Measurements from ENCODE around the gene THSD7B. TPM values are rescaled to one million over a fixed set of nuclear protein-coding genes. Genes with fewer than 3 reads are reported as not detected.

Gene THSD7B
- total RNA-seq, 2 donors from 2014 or later: not detected

- DNase-seq (ENCODE audit: low spot score in 2 of 2): no peak
- no peak for ATAC-seq
- no peak overlapping the region for H3K27ac Mint-ChIP-seq
- H3K9me3 Mint-ChIP-seq: peaks cover 5 to 7% of the 10 kb centered on the region in 2 donors
- no peaks in the 10 kb centered on the region for H3K36me3 Mint-ChIP-seq
Measured at GRCh38 chr2:136894007-136894634, 128.8 kb downstream of the THSD7B start.

- Mint-ChIP-seq H3K27ac (no peak overlapping the region), H3K9me3 (no peaks in the 10 kb centered on the region), H3K36me3 (no peaks in the 10 kb centered on the region)
- ATAC-seq: no peak
- no peak for DNase-seq (ENCODE audit: low spot score in 2 of 2)
Measured at GRCh38 chr2:136901732-136902131, 136.4 kb downstream of the THSD7B start.

GRCh38 chr2:136905779-136906178, 140.4 kb downstream of the THSD7B start:
- H3K36me3 Mint-ChIP-seq: no peaks in the 10 kb centered on the region
- H3K27ac Mint-ChIP-seq: no peak overlapping the region
- H3K9me3 Mint-ChIP-seq: peaks cover 0 to 4% of the 10 kb centered on the region in 2 donors
- no peak for ATAC-seq
- DNase-seq (ENCODE audit: low spot score in 2 of 2): no peak

GRCh38 chr2:136909777-136910176, 144.4 kb downstream of the THSD7B start:
- Mint-ChIP-seq H3K36me3 (no peaks in the 10 kb centered on the region), H3K9me3 (peaks cover 5 to 9% of the 10 kb centered on the region in 2 donors), H3K27ac (no peak overlapping the region)
- ATAC-seq (no peak), DNase-seq (ENCODE audit: low spot score in 2 of 2) (no peak)

- H3K9me3 Mint-ChIP-seq: peaks cover 5% of the 10 kb centered on the region in 2 donors
- H3K27ac Mint-ChIP-seq: no peak overlapping the region
- DNase-seq (ENCODE audit: low spot score in 2 of 2): no peak
- H3K36me3 Mint-ChIP-seq: no peaks in the 10 kb centered on the region
- ATAC-seq: no peak
Measured at GRCh38 chr2:136916131-136916530, 150.8 kb downstream of the THSD7B start.

GRCh38 chr2:136917411-136917881, 152.1 kb downstream of the THSD7B start:
- no peaks in the 10 kb centered on the region for H3K9me3 Mint-ChIP-seq
- DNase-seq (ENCODE audit: low spot score in 2 of 2) (no peak), ATAC-seq (no peak)
- no peaks in the 10 kb centered on the region for H3K36me3 Mint-ChIP-seq
- no peak overlapping the region for H3K27ac Mint-ChIP-seq

- no peak for DNase-seq (ENCODE audit: low spot score in 2 of 2)
- ATAC-seq: no peak
- Mint-ChIP-seq H3K36me3 (no peaks in the 10 kb centered on the region), H3K27ac (no peak overlapping the region), H3K9me3 (peaks cover 0 to 7% of the 10 kb centered on the region in 2 donors)
Measured at GRCh38 chr2:136919682-136920081, 154.3 kb downstream of the THSD7B start.

GRCh38 chr2:136920652-136921333, 155.4 kb downstream of the THSD7B start:
- Mint-ChIP-seq H3K36me3 (no peaks in the 10 kb centered on the region), H3K9me3 (peaks cover 0 to 7% of the 10 kb centered on the region in 2 donors), H3K27ac (no peak overlapping the region)
- DNase-seq (ENCODE audit: low spot score in 2 of 2): no peak
- ATAC-seq: no peak

GRCh38 chr2:136927156-136927555, 161.8 kb downstream of the THSD7B start:
- Mint-ChIP-seq H3K36me3 (peaks cover 0 to 4% of the 10 kb centered on the region in 2 donors), H3K9me3 (peaks cover 5 to 11% of the 10 kb centered on the region in 2 donors), H3K27ac (no peak overlapping the region)
- ATAC-seq: no peak
- no peak for DNase-seq (ENCODE audit: low spot score in 2 of 2)

- no peak overlapping the region for H3K27ac Mint-ChIP-seq
- no peak for ATAC-seq
- peaks cover 0 to 4% of the 10 kb centered on the region in 2 donors for H3K36me3 Mint-ChIP-seq
- no peak for DNase-seq (ENCODE audit: low spot score in 2 of 2)
- peaks cover 5% of the 10 kb centered on the region in 2 donors for H3K9me3 Mint-ChIP-seq
Measured at GRCh38 chr2:136929531-136929930, 164.2 kb downstream of the THSD7B start.

- no peak overlapping the region for H3K27ac Mint-ChIP-seq
- H3K9me3 Mint-ChIP-seq: peaks cover 0 to 5% of the 10 kb centered on the region in 2 donors
- no peak for ATAC-seq
- no peaks in the 10 kb centered on the region for H3K36me3 Mint-ChIP-seq
- DNase-seq (ENCODE audit: low spot score in 2 of 2): no peak
Measured at GRCh38 chr2:136932700-136933099, 167.4 kb downstream of the THSD7B start.

GRCh38 chr2:136935119-136935518, 169.8 kb downstream of the THSD7B start:
- Mint-ChIP-seq H3K36me3 (no peaks in the 10 kb centered on the region), H3K9me3 (peaks cover 0 to 10% of the 10 kb centered on the region in 2 donors), H3K27ac (no peak overlapping the region)
- ATAC-seq: no peak
- no peak for DNase-seq (ENCODE audit: low spot score in 2 of 2)

- no peak for DNase-seq (ENCODE audit: low spot score in 2 of 2)
- no peak overlapping the region for H3K27ac Mint-ChIP-seq
- no peaks in the 10 kb centered on the region for H3K9me3 Mint-ChIP-seq
- H3K36me3 Mint-ChIP-seq: no peaks in the 10 kb centered on the region
- no peak for ATAC-seq
Measured at GRCh38 chr2:136956050-136956449, 190.7 kb downstream of the THSD7B start.

- H3K36me3 Mint-ChIP-seq: no peaks in the 10 kb centered on the region
- no peak for ATAC-seq
Measured at GRCh38 chr2:136957044-136957443, 191.7 kb downstream of the THSD7B start.

GRCh38 chr2:136962105-136962725, 196.9 kb downstream of the THSD7B start:
- H3K9me3 Mint-ChIP-seq: peaks cover 0 to 4% of the 10 kb centered on the region in 2 donors
- ATAC-seq: no peak

More at GRCh38 chr2:136957044-136957443, 191.7 kb downstream of the THSD7B start:
- Mint-ChIP-seq H3K9me3 (no peaks in the 10 kb centered on the region), H3K27ac (no peak overlapping the region)
- no peak for DNase-seq (ENCODE audit: low spot score in 2 of 2)

GRCh38 chr2:136966485-136966884, 201.1 kb downstream of the THSD7B start:
- no peak overlapping the region for H3K27ac Mint-ChIP-seq

More at GRCh38 chr2:136962105-136962725, 196.9 kb downstream of the THSD7B start:
- DNase-seq (ENCODE audit: low spot score in 2 of 2): no peak
- Mint-ChIP-seq H3K27ac (no peak overlapping the region), H3K36me3 (no peaks in the 10 kb centered on the region)

GRCh38 chr2:136980303-136980702, 215.0 kb downstream of the THSD7B start:
- DNase-seq (ENCODE audit: low spot score in 2 of 2): no peak
- Mint-ChIP-seq H3K36me3 (no peaks in the 10 kb centered on the region), H3K27ac (no peak overlapping the region), H3K9me3 (peaks cover 0 to 4% of the 10 kb centered on the region in 2 donors)
- ATAC-seq: no peak

More at GRCh38 chr2:136966485-136966884, 201.1 kb downstream of the THSD7B start:
- peaks cover 0 to 4% of the 10 kb centered on the region in 2 donors for H3K9me3 Mint-ChIP-seq
- no peak for ATAC-seq
- no peaks in the 10 kb centered on the region for H3K36me3 Mint-ChIP-seq
- DNase-seq (ENCODE audit: low spot score in 2 of 2): no peak

All from activated naive CD4-positive, alpha-beta T cell treated with anti-CD3 and anti-CD28 coated beads, Interleukin-2, amount 50 U/mL, for 72 hours (primary cell).